Calu3 (cell line): ENCODE data around the gene LOXL1. TPM values are rescaled to one million over a fixed set of nuclear protein-coding genes. Genes with fewer than 3 reads are reported as not detected.

Experiments used
- BruUV-seq: library from RNA; stranded (reverse); fragments of 400-500 nt; replicated peaks from 2 replicates; lab custom pipeline; 2021; lab: Mats Ljungman, UMichigan
- CTCF ChIA-PET: fragments of 300-600 bp; sonication (Branson Sonifier 250); formaldehyde crosslinking; loops from one replicate; lab custom pipeline; 2022; ENCODE audit warnings: antibody characterized with exemption; lab: Charles Lee
- DNase-seq: peaks from one replicate; pipeline ENCODE4 v3.0.0; 2022
- H3K27ac Mint-ChIP-seq: one replicate; pipeline ENCODE4 v1.8.0; 2022; ENCODE audit warnings: mixed read lengths; ENCODE audit not compliant: unreplicated experiment
- H3K27me3 Mint-ChIP-seq: one replicate; pipeline ENCODE4 v1.8.0; 2022; ENCODE audit warnings: mixed read lengths; ENCODE audit not compliant: unreplicated experiment
- H3K36me3 Mint-ChIP-seq: one replicate; pipeline ENCODE4 v1.8.0; 2022; ENCODE audit warnings: mild to moderate bottlenecking, moderate library complexity, mixed read lengths; ENCODE audit not compliant: insufficient read depth, unreplicated experiment
- H3K4me1 Mint-ChIP-seq: one replicate; pipeline ENCODE4 v1.8.0; 2022; ENCODE audit warnings: mild to moderate bottlenecking, low read depth, mixed read lengths; ENCODE audit not compliant: unreplicated experiment
- H3K4me3 Mint-ChIP-seq: one replicate; pipeline ENCODE4 v1.8.0; 2022; ENCODE audit warnings: mild to moderate bottlenecking, low read depth, moderate library complexity, mixed read lengths; ENCODE audit not compliant: unreplicated experiment
- H3K9me3 Mint-ChIP-seq: one replicate; pipeline ENCODE4 v1.8.0; 2022; ENCODE audit warnings: low read depth, mixed read lengths; ENCODE audit not compliant: unreplicated experiment
- intact Hi-C: fragments of 100-400 bp; cut with micrococcal nuclease; formaldehyde crosslinking; loops from one replicate; pipeline ENCODE4 v1.10.0; 2022; ENCODE audit not compliant: unreplicated experiment
- total RNA-seq: library from RNA; stranded (reverse); gene quantifications from 2 replicates; pipeline ENCODE4 v1.2.3, GENCODE V29; 2022
- TF ChIP-seq, protein P1 (sequence below): fragments of 200-600 bp; IDR thresholded peaks from one replicate; pipeline ENCODE4 v1.8.0; 2022; ENCODE audit warnings: antibody characterized with exemption; ENCODE audit not compliant: unreplicated experiment

LOXL1 gene
- total RNA-seq, 1 experiment from 2014 or later: 2.1 TPM

DNA sequence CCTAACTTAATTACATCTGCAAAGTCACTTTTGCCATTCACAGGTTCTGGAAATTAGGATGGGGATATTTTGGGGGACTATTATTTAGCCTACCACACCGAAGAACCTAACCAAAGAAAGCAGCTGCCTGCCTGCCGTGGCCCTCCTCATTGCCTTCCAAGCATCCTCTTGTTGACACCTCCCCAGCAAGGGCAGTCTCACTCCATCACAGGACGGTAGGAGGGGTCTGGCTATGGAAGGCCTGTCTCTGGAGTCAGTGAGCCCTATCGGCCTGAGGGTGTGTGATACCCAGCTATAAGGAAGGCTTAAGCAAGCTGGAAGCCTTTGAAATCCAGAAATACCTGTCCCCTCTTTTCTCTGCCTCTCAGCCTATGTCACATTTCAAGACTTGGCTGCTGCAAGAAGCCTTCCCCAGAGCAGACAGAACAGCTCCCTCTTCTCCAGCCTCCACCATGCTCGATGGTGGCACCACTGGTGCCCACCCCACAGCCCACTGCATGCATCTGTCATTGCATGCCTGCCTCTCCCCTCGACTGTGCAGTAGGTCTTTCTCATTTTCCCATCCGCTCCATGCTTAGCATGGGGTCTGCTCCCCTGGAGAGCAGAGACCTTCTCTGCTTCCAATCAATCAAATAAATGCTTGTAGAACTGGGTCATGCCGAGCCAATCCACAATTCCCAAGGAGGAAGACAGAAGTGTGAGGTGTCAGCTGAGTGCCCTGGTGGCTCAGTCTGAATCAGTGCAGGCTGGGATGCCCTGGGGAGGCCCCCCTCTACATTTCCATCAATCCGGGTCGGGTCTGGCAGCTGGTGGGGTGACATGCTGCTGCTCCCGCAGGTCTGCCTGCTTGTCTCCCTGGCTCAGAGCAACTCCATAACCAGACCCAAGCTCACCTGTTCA, 23.9 kb upstream of the LOXL1 start:
- H3K27ac Mint-ChIP-seq: no peak overlapping the region
- no peak overlapping the region for H3K4me3 Mint-ChIP-seq
- H3K4me1 Mint-ChIP-seq: no peaks in the 10 kb centered on the region
- TF ChIP-seq, protein P1, sequence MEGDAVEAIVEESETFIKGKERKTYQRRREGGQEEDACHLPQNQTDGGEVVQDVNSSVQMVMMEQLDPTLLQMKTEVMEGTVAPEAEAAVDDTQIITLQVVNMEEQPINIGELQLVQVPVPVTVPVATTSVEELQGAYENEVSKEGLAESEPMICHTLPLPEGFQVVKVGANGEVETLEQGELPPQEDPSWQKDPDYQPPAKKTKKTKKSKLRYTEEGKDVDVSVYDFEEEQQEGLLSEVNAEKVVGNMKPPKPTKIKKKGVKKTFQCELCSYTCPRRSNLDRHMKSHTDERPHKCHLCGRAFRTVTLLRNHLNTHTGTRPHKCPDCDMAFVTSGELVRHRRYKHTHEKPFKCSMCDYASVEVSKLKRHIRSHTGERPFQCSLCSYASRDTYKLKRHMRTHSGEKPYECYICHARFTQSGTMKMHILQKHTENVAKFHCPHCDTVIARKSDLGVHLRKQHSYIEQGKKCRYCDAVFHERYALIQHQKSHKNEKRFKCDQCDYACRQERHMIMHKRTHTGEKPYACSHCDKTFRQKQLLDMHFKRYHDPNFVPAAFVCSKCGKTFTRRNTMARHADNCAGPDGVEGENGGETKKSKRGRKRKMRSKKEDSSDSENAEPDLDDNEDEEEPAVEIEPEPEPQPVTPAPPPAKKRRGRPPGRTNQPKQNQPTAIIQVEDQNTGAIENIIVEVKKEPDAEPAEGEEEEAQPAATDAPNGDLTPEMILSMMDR: no peak
- H3K36me3 Mint-ChIP-seq: no peaks in the 10 kb centered on the region
- no peak for DNase-seq
- H3K9me3 Mint-ChIP-seq: peaks cover 4% of the 10 kb centered on the region
- H3K27me3 Mint-ChIP-seq: peaks cover 87% of the 10 kb centered on the region
- no TSS peak for BruUV-seq
- CTCF ChIA-PET: no interaction called here
- intact Hi-C loops: loop anchor here (10.0 kb wide), 1 partner anchor 98 kb away; no protein-coding TSS in a partner anchor

DNA sequence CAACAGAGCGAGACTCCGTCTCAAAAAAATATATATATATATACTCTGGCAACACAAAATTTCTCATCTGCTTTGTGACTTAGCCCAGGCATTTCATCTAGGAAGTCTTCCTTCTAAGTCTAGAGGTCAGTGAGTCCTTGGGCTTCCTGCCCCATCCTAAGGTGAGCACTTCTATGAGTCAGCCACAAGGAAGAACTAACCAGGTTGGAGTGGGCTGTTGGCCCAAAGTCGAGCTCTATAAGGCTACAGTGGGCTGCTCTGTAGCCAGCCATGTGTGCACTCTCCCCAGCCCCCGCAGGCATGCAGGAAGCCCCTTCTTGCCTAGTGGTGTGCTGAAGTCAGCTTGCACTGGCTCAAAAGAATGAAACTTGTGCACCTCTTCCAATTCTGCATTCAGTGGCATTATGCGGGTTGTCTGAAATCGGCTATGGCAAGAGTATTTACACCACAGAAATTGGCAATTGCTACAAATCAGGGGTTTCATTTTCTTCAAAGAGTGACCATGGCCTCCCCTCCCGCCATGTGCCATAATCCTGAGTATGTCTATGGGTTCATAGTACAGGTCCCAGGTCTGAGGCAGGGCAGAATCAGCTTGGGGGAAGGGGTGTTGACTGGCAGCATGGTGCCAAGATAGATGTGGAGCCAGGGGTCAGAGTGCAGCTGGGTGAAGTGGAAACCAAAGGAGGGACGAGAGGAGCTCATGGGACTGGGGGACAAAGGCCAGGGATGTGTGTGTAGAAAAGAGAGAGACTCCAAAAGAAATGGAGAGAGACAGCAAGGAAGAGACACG, 22.0 kb upstream of the LOXL1 start:
- BruUV-seq: no TSS peak

DNA sequence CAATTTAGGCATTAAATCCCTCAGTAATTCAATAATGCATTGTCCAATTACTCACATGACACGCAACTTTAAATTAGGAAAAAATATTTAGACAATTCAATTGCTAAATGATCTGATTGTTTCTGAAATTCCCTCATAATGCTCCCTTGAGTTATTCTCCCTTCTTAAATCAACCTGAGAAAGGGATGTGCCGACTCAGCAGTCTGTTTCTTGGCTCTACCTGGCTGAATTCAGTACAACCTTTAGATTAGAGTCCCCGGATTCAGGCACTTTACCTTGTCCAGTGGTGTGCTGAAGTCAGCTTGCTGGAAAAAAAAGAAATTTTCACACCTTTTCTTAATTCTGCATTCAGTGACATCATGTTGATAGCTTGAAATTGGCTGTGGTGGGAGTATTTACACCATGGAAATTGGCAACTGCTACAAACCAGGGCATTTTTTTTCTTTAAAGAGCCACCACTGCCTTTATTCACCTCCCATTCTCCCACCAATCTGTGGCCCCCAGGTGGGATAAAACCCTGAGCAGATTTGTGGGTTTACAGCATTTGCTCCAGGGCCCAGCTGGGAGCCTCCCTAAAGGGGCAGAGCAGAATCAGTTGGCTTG, 20.9 kb upstream of the LOXL1 start:
- TF ChIP-seq, protein P1: no peak
- no TSS peak for BruUV-seq
- Mint-ChIP-seq H3K9me3 (peaks cover 4% of the 10 kb centered on the region), H3K27ac (no peak overlapping the region), H3K36me3 (no peaks in the 10 kb centered on the region), H3K4me3 (no peak overlapping the region), H3K4me1 (no peaks in the 10 kb centered on the region), H3K27me3 (peaks cover 87% of the 10 kb centered on the region)
- DNase-seq: no peak
- CTCF ChIA-PET: interaction anchor here (0.5 kb wide), 1 partner anchor 175 kb away, joined by 3 read pairs; no protein-coding TSS in a partner anchor
- intact Hi-C loops: loop anchor here (10.0 kb wide), 1 partner anchor 101 kb away; no protein-coding TSS in a partner anchor

More for the DNA sequence above, 22.0 kb upstream of the LOXL1 start:
- peaks cover 90% of the 10 kb centered on the region for H3K27me3 Mint-ChIP-seq
- H3K36me3 Mint-ChIP-seq: no peaks in the 10 kb centered on the region
- no peak for DNase-seq
- intact Hi-C loops: loop anchor here (10.0 kb wide), 1 partner anchor 99 kb away; no protein-coding TSS in a partner anchor
- CTCF ChIA-PET: no interaction called here
- H3K27ac Mint-ChIP-seq: no peak overlapping the region
- peaks cover 4% of the 10 kb centered on the region for H3K9me3 Mint-ChIP-seq
- no peak overlapping the region for H3K4me3 Mint-ChIP-seq
- no peaks in the 10 kb centered on the region for H3K4me1 Mint-ChIP-seq
- TF ChIP-seq, protein P1: no peak
